Measurements from ENCODE around the gene COL24A1.

The COL24A1 gene

DNA sequence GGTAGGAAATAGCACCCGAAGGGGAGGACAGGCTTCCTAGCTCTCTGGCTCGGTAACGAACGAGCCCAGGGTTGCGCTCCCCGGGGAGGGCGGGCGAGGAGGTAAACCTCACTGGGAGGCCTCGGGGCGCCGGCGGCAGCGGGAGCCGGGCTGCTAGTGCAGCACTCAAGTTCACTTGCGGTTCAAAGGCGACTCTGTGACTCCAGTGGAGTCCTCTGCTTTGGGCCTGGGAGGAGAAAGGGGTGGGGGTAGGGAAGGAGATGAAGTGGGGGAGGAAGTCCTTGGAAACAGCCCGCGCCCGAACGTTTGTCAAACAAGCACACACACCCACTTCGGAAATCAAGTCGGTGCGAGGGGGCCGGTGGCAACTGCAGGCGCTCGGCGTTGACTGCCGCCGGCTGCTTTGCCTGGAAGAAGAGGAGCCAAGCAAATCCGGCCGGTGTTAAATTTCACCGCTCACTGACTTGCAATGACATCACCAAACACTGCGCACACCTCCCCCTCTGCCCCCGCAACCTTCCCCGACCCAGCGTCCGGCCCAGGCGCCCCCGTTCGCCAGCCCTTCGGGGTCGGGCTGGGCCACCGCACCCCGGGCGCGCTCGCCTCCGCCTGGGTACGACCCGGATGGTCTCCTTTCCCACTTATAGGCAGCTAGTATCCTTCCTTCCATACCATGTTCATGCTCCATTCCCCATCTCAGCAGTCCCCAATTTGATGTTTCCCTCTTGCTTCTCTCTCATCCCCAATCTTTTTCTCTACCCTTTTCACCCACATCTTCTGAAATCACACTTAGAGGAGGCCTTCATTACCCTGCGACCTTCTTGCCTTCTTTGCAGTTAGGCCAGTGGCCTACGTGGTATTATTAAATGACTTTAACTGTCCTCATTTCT lies at the start of gene COL24A1:
Gene COL24A1, minus strand, starts transcription at position 207 of the 890 bp plus-strand sequence. CDS start 376 bp downstream, outside the sequence.
- DNase-seq, result no peak

DNA sequence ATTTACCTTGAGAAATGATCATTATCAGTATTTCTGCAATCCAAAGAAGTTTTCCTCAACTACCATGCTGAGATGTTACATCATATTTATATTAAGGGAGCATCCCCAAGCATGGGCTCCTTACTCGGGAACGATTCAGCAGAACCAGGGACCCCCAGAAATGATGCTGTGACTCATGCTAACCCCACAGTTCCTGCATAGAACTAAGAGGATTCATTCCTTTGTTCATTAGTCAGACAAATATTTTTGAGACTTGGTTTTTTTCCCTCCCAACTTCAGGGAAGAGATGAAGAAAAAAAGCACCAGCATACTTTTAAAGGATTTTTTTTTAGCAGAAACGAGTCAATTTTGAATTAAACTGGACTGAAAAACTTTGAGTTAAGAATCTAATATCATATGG lies 49.2 kb upstream of the COL24A1 start:
- DNase-seq, result no peak

DNA sequence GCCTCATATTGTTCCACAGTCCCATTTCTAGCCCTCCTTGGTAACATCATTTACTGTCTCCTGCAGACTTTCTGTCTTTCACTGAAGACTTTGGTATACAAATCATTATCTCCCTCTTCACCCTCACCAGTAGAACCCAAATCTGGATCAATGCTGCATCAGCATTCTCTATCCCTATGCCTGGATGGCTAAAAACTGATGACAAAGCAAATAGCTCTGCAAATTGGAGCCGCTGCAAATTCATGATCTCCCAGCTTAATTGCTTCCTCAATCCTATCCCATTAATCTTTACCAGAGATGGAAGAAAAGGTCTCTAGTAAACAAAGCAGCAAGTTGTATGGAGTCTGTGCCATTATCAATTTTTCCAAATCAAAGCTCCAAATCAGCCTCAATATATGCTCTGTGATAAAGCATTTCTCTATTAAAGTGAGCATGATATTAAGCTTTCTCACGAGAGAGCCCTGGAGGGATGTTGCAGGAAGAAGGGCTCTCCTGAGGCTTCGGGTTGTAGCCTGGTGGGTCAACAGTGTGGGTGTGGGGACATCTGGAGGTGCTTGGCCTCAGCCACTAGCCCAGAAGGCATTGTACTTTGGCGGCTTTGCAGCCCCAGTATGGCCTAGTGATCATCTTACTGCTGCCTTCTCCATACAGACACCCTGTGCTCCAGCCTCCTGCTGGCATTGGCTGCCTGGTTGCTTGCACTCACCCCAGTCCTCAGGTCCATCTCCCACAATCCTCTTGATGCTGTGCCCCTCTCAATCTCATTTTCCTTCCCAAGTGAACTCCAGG lies 46.2 kb upstream of the COL24A1 start:
- DNase-seq, result no peak

DNA sequence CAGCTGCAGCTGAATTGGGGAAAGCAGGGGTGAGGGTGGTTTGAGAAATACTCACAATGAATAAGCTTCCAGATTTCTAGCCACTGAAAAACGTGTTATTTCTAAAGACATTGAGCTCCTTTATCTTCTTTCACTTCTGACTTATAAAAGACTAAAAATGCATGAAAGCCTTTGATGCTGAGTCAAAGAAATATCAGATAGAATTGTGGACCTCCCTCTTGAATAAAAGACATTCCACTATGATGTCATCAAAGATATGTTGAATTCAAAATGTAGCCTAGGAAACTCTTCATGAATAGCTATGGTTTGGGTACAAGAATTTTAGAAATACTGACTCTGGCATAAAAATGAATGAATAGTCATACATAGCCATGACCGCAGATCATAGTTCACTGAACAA lies 44.7 kb upstream of the COL24A1 start:
- DNase-seq, result no peak

DNA sequence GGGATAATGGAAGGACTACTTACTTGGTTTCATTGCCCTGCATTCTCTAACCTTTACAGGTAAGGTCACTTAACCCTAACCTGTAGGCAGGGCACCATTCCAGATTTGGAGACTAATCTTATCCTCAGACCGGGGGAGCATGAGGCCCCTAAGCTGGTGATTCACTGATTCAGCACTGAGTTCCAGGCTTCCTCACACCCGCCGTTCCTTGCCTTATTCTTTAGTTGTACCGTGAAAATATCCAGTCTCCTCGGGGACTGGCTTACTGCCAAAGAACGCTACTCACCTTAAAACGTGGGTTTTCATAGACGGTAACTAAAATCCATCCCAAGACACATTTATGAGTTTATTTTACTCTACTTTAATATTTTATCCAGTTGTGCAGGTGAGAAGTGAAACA lies 44.3 kb upstream of the COL24A1 start:
- DNase-seq, result no peak

DNA sequence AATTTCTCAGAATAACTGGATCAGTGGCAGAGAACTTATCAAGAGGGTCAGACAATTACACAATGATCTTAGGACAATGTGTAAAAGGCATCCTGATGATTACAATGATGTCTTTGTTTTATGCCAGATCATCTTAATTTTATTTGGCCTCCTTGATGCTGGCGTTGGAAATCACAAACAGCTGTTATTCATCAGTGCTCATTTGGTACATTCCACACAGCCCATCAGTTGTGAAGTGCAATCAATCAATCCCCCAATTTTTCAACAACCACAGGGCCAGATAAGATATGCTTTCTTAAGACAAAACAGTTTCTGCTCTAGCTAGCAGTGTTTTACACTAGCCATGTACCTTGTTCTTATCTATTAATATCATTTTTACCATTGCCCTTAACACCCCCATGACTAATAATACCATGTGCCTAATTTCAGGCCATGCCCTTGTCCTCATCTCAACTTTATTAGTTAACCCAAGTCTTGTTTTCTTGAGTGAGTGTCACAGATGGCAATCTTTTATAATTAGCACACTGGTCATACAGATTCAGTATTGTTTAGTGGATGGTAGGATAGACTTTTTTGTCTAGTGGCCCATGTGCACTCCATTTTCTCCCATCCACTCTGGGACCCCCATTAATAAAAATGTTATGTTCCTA lies 40.8 kb upstream of the COL24A1 start:
- no peak for DNase-seq

DNA sequence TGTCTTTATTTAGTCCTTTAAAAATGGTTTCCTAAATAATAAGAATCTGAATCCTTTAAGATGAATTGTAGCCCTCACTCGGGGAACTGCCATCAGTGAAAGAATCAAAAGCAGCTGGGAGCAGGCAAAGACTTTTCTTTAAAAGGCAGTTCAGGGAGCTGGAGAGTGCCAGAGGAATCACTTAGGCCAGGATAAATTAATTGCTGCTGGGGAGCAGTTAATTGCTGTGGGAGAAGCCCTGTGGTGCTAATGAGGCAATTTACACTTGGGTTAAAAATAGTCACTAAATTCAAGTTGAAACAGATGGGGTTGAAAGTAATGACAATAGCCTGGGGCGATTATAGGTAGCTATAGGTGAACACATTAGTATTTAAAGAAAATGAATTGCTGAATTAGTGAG lies 38.7 kb upstream of the COL24A1 start:
- DNase-seq, result no peak

DNA sequence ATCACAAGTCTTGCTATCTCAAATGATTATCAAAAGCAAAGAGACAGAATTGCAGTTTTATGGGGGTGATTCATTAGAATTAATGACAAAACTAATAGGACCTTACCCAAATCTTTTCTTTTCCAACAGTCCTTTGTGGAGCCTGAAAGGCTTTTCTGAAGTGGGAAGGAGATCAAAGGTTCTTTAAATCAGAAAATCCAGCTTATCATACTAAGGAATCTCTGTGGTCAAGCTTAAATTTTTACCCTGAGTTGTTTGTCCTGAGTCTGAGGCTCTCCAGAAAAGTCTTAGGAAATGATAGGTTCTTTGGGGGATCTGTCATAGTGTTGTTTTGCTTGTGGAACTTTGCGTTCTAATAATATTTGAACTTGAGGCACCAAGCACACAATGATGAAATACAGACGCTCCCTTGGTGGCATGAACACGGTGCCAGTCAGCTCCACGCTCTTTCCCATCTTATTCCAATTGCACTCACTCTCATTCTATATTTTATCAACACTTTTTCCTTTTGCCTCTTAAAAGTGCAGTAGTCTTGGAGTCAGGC lies 38.0 kb upstream of the COL24A1 start:
- no peak for DNase-seq

DNA sequence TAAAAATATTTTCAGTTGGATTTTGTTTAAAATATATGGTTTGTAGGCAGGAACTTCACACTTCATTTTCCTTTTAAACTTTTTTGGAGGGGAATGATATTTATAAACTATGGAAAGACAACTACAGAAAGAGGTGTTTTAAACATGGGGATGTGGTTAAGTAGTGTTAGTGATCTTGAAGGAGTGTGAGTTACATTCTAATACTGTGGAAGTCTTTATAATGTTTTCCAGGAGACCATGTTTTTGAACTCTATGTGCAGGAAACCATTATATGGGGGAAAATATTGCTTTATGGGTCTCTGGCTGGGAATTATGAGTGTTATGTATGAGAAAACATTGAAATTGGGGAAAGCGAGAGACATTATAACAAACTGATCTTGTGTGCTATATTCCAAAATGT lies 35.8 kb upstream of the COL24A1 start:
- no peak for DNase-seq

DNA sequence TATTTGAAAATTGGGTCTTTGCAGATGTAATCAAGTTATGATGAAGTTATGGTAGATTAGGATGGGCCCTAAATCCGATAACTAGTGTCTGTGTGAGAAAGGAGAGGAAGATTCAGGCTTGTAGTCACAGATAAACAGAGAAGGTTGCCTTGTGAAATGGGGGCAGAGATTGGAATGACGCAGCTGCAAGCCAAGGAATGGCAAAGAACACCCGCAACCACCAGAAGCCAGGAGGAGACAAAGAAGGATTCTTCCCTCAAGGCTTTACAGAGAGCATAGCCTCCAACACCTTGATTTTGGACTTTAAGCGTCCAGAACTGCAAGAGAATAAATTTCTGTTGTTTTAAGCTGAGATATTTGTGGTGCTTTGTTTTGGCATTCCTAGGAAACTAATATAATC lies 35.4 kb upstream of the COL24A1 start:
- DNase-seq, result no peak

DNA sequence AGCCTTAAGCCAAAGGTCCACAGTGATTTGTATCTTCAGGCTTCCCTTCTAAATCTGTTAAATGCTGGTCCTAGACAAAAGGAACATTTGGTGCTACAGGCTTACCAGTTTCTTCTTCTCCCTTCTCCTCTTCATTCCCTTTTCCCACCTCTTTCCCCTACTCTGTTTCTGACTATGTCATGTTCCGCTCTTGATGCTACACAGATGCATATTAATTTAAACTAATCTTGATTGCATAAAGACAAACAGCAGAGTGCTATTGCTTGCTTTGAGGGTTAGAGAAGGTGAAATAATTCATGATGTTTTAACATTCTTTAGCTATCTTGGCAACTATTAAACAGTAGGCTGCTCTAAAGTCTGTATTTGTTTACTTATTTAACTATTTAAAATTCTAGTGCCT lies 34.3 kb upstream of the COL24A1 start:
- DNase-seq, result no peak

DNA sequence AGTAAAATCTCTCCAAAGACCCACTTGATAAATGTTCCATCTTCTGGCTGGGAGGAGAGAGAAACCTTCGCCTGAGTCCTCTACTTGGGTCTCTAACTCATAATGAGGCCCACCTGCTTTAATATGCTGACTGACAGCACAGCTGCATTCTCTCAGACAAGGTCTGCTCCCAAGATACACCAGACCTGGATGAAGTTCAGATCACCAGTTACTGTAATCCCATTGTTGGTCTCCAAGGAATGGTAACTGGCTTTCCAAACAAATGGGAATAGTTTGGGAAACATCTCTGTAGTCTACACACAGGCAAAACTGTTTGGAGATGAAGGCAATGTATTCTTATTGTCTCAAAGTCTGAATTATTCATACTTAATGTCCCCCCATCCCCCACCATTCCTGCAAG lies 27.9 kb upstream of the COL24A1 start:
- DNase-seq, result no peak

DNA sequence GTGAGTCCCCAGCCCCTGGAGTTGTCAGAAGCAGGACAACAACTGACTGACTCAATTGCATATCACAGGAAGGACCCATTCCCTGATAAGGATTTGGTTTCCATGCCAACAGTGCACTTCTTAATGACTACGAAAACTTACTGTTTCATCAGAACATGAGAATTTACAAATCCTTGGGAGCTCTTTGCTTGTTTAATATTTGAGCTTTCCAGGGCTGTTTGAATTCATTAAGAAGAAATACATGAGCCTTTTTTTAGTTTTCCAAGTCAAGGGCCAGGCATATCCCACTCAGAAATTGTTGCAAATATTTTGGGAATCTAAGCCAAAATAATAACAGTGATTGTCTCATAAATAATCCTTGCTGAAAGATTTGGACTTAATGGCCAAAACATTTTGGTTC lies 27.2 kb upstream of the COL24A1 start:
- no peak for DNase-seq

DNA sequence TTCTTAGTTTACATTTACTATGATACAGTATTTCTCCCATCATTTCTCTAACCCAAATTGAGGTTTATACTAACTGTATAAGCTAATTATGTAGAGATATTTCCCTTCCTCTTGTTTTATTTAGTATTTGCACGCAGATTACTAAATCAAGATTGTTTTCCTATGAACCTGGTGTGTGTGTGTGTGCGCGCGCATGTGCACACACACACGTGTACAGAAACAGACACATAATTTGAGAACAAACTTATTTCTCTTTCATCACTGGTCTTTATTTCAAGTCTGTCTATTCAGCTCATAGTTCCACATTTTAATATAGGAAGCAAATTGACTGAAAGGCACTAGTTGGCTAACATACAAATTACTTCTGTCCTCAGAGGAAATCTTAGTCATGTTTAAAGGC lies 19.7 kb upstream of the COL24A1 start:
- DNase-seq, result no peak

DNA sequence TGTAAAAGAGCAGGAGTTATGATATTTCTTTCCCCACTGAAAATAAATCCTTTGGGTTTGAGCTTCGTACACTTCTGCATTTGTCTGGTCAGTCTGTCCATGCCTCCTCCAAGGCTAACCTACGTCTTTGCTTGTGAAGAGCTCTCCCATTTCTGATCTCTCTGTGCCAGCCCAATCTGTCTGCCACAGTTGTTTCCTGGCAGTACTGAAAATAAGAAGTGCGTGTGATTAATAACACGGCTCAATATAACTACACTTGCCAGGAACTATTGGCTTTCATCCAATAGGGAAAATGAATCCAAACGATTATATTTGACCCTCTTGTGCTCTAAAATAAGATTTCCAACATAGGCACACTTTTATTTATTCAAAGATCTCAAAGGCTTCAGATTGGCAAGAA lies 19.2 kb upstream of the COL24A1 start:
- DNase-seq, result no peak

DNA sequence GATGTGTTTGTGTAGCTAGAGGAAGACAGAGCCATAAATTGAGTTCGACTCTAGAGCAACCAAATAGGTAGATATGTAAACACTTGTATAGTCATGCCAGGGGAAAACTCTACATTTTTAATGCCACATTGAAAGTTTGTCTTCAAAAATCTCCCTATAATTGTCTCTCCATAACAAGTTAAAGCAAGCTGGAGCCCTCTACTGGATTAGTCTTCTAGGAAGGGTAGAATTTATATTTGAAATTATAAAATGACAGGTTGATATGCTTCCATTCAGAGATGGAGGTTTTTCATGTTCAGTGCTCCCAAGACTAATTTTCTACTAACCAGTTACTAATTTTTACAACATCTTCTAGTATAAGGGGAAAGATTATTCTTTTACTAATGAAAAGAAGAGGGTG lies 13.1 kb upstream of the COL24A1 start:
- no peak for DNase-seq

DNA sequence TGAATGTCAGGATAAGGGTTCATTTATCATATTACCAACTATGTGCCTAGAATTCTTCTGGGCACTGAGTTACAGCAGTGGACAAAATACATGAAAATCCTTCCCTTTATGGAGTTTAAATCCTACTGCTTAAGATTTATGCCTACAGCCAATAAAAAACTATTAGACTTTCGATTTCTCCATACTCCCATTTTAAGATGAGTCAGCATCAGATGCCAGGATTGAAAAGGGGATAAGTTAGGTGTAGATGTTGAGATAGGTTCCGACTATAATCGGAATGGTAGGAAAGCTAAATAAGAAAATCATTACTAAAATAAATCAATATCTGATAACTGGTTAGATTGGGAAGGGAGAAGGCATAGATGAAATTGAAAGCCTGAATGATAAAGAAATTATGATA lies 3.2 kb upstream of the COL24A1 start:
- no peak for DNase-seq

DNA sequence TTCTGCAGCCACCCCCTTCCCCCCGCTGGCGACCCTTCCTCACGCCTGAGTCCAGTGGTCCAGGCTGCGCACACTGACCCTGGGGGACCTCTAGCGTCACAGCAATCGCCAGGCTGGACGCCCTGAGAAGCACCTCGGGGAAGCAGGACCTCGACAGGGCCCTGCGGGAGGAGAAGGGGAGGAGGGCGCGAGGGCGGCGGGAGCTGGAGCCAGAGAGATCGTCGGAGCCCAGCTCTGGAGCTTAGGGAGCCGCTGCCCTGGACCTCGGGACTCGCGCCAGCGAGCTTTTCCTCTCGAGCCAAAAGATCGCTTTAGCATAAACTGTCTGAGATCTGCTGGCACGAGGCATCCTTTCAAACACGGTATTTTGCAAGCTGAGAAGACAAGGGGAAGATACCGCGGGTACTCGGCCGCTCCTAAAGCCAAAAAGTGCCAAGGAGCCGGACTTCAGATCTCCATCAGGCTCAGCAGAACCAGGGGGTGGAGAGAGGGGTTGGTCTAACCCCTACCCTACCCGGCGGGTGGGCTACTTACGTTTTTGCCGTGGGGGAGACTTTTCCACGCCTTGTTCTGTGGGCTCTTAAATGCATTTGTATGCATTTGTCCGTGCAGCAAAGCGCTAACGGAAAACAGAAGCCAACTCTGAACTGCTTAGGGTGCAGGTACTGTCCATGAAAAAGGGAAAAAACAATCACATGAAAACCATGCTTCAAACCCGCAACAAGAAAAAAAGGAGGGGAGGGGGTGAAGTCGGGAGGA lies 586 bp downstream of the COL24A1 start:
- DNase-seq, result no peak

DNA sequence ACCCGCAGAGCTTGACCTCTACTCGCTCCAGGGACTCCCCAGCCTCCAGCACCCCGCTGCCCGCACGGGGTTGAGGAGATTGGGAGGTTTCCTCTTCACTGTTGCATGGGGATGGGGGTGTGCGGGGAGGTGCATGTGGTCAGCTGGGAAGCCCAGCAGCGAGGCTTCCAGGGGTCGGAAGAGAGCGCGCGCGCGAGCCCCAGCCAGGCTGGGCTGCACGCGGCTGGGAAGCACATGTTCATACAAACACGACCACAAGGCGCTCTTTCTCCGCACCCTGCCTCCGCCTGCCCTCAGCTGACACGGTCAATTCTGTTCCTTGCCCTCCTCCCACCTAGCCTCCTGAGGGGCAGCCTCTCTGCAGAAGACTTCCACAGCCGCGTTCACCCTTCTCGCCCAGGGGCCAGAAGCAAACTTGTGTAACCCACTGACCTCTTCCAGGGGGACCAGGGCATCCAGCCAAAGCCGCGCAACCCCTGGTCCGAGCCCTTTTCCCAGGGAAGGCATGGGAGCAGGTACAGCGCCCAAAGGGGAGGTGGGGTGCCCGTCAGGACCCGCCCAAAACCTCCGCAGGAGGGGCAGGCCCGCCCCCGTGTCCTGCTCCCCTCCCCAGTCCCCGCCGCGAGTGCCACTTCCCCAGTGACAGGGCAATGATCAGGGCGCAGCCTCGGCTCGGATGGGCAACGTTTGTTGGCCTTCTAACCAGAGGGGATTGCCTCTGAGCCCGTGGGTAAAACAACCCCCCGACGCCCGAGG lies 1.3 kb downstream of the COL24A1 start:
- DNase-seq, result no peak

DNA sequence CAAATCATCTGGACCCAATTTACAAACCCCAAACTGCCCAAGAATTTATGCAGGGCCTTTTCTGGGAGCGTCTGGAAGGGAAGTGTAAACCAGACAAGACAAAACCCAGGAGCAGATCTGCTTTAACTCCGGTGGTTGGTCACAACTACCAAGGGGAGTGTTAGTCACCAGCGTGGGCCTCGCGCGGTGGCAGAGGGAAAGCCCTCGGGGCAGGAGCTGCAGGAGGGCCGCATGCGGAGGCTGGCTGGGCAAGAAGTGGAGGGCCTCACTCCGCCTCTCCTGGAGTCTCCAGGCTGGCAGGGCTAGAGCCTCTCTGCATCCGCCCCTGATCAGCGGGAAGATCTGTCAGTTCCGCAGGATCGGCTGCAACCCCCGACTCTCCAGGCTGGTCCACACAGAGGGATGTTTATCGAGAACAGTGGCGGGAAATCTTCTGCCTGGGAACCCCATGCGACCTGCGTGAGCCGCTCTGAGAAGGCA lies 2.0 kb downstream of the COL24A1 start:
- DNase-seq, result no peak

DNA sequence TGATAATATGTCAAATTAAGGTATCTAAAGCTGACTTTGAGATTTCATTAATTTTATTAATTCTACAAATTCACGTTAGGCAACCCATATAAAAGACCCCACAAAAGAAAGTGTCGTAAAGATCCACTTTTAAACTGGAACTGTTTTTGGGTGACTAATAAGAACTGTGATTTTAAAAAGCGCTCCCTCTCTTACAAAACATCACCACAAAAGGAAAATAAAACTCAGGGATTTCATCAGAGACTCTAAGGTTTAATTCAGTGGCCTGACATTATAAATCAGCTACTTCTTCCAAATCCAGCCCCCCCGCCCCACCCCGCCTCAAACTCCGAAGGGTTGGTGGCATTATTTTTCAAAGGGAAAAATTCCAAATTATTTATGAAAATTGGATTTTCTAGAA lies 2.7 kb downstream of the COL24A1 start:
- DNase-seq, result no peak

DNA sequence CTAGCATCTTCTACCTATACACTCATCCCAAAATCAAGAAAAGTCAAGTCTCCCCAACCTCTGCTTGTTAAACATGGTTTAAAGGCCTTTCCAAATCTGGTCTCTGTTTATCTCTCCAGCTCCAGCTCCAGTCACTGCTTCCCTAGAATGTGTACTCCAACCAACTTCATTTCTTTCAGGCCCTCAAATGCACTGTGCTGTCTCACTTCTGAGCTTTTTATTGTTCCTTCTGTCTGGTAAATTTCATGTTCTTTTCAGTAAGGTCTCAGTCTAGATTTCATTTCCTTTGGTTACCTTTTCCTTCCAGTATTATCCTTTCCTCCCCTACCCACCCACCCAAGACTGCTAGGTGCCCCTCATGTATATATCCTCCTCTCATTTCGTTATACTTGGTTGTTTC lies 3.7 kb downstream of the COL24A1 start:
- no peak for DNase-seq
